ENCODE measurements around the gene PFDN2. TPM values are rescaled to one million over a fixed set of nuclear protein-coding genes. Genes with fewer than 3 reads are reported as not detected.
A peak's percentile ranks its signal among the peaks of the same experiment; 100 is the strongest.

PFDN2 gene
- total RNA-seq, 4 donors from 2014 or later = 26.2 to 40.8 (median 31.4) TPM

DNA sequence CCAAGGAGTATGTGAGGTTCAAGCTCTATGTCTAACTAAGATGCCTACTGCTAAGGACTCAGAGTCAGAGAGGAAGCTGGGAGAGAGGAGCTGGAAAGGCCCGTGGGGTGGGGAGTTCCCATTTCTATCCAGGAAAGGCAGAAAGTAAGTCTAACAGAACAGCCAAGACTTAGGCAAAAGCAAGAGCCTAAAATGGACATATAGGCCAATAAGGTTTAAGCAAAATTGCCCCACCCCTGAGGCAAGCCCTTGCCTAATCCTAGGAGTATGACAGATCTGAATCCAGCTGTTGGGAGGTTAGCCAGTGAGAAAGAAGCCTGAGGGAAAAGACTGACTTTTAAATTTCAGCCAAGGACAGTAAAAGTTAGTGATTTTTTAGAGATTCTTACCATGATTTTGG is 21.3 kb downstream of the PFDN2 start:
- 30 to 40% methylated on average over 1 of the region's 1 CpG for WGBS, 2 donors (ENCODE audit: low coverage in 1 of 2)
- TF ChIP-seq EP300 (IDR thresholded peaks at IDR 0.05) = no peak
- TF ChIP-seq, protein P1, sequence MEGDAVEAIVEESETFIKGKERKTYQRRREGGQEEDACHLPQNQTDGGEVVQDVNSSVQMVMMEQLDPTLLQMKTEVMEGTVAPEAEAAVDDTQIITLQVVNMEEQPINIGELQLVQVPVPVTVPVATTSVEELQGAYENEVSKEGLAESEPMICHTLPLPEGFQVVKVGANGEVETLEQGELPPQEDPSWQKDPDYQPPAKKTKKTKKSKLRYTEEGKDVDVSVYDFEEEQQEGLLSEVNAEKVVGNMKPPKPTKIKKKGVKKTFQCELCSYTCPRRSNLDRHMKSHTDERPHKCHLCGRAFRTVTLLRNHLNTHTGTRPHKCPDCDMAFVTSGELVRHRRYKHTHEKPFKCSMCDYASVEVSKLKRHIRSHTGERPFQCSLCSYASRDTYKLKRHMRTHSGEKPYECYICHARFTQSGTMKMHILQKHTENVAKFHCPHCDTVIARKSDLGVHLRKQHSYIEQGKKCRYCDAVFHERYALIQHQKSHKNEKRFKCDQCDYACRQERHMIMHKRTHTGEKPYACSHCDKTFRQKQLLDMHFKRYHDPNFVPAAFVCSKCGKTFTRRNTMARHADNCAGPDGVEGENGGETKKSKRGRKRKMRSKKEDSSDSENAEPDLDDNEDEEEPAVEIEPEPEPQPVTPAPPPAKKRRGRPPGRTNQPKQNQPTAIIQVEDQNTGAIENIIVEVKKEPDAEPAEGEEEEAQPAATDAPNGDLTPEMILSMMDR (IDR thresholded peaks at IDR 0.05) = no peak
- TF ChIP-seq POLR2AphosphoS5 (IDR thresholded peaks at IDR 0.05) = no peak
- H3K36me3 ChIP-seq = peaks cover 0 to 23% of the 10 kb centered on the region in 2 donors
- H3K4me1 ChIP-seq = peaks cover 0 to 27% (median 14%) of the 10 kb centered on the region in 3 donors
- no peaks in the 10 kb centered on the region for H3K27me3 ChIP-seq
- peak; percentile 82 for ATAC-seq
- no peak overlapping the region for H3K4me3 ChIP-seq
- peak overlapping the region in 3 of 4 donors; percentile 59 to 83 (median 73) for H3K27ac ChIP-seq
- no peaks in the 10 kb centered on the region for H3K9me3 ChIP-seq

DNA sequence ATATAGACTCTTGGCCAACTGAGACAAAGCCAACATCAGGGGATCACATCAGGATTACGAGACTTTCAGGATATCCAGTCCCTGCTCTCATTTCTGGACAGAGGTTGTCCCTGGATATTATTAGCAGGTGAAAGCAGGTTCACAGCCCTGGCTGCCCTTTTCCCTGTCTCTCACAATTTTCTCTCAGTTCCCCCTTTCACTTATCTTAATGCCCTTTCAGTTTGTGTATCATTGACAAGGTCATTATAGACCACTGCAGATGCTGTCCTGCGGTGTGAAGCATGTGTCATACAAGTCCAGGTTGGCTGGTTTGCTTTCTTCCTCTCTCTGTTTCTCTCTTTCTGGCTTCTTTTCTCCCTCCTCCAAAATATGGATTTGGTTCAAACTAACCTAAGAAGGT is 21.8 kb downstream of the PFDN2 start:
- ATAC-seq = no peak
- Histone ChIP-seq H3K4me1 (peaks cover 0 to 27% (median 14%) of the 10 kb centered on the region in 3 donors), H3K27ac (peak overlapping the region in 3 of 4 donors; percentile 7 to 9 (median 9)), H3K9me3 (no peaks in the 10 kb centered on the region), H3K36me3 (peaks cover 0 to 18% of the 10 kb centered on the region in 2 donors), H3K4me3 (no peak overlapping the region), H3K27me3 (no peaks in the 10 kb centered on the region)
- 82 to 90% methylated on average over 1 to 2 of the region's 2 CpGs for WGBS, 2 donors (ENCODE audit: low coverage in 1 of 2)
- TF ChIP-seq POLR2AphosphoS5 (IDR thresholded peaks at IDR 0.05) = no peak
- TF ChIP-seq EP300 (IDR thresholded peaks at IDR 0.05) = no peak
- TF ChIP-seq, protein P1 (IDR thresholded peaks at IDR 0.05) = no peak
- no peak for TF ChIP-seq POLR2A (IDR thresholded peaks at IDR 0.05)

DNA sequence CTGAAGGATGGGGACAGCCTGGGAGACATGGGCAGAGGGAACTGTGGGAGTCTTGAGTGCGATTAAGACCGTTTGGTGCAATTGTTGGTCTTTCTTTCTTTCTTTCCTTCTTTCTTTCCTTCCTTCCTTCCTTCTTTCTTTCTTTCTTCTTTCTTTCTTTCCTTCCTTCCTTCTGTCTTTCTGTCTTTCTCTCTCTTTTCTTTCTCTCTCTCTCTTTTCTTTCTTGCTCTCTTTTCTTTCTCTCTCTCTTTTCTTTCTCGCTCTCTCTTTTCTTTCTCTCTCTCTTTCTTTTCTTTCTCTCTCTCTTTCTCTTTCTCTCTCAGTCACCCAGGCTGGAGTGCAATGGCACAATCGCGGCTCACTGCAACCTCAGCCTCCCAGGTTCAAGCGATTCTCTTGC is 22.6 kb downstream of the PFDN2 start:
- H3K4me3 ChIP-seq = no peak overlapping the region
- TF ChIP-seq, protein P1 (IDR thresholded peaks at IDR 0.05) = no peak
- H3K36me3 ChIP-seq = peaks cover 0 to 10% of the 10 kb centered on the region in 2 donors
- no peaks in the 10 kb centered on the region for H3K9me3 ChIP-seq
- ATAC-seq = no peak
- H3K27me3 ChIP-seq = no peaks in the 10 kb centered on the region
- no peak overlapping the region for H3K27ac ChIP-seq
- peaks cover 0 to 27% (median 14%) of the 10 kb centered on the region in 3 donors for H3K4me1 ChIP-seq
- WGBS, 2 donors (ENCODE audit: low coverage in 1 of 2) = 86 to 89% methylated on average over 5 of the region's 6 CpGs

DNA sequence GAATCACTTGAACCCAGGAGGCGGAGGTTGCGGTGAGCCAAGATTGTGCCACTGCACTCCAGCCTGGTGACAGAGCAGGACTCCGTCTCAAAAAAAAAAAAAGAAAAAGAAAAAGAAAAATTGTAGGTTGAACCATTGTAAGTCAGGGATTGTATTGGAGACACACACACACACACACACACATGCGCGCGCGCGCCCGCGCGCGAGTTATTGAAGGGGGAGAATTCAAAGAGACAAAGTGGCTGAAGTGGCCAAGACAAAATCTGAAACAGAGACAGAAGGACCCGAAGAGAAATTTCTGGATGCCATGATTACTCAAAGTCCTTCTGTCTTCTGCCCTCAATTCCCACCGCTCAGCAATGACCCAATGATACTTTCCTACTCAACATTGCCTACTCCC is 23.4 kb downstream of the PFDN2 start:
- no peak overlapping the region for H3K4me3 ChIP-seq
- no peaks in the 10 kb centered on the region for H3K9me3 ChIP-seq
- H3K36me3 ChIP-seq = peaks cover 0 to 2% of the 10 kb centered on the region in 2 donors
- WGBS, 2 donors (ENCODE audit: low coverage in 1 of 2) = 94 to 99% methylated on average over 11 of the region's 14 CpGs
- H3K27ac ChIP-seq = no peak overlapping the region
- TF ChIP-seq POLR2AphosphoS5 (IDR thresholded peaks at IDR 0.05) (no peak), EP300 (IDR thresholded peaks at IDR 0.05) (no peak), POLR2A (IDR thresholded peaks at IDR 0.05) (no peak)
- TF ChIP-seq, protein P1 (IDR thresholded peaks at IDR 0.05) = no peak
- H3K4me1 ChIP-seq = peaks cover 0 to 24% (median 14%) of the 10 kb centered on the region in 3 donors
- H3K27me3 ChIP-seq = peaks cover 3% of the 10 kb centered on the region
- no peak for ATAC-seq

DNA sequence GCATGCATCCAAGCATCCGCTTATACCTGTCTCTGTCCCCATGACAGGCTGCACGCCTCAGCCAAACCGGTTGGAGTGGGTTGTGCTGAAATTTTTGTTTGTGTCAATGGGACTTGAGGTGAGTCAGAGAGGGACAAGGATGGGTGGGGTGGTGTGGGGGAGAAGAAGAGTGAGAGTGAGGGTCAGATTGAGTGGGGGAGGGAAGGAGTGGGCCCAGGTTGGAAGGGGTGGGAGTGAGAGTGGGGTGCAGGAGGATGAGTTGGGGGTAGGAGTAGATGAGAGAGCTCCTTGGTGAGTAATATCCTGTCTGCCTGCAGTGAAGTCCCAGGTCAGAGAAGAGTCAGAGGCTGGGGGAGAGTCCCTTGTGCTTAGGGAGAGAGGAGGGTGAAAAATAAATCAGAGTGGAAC is 25.2 kb downstream of the PFDN2 start:
- TF ChIP-seq EP300 (IDR thresholded peaks at IDR 0.05) (no peak), POLR2A (IDR thresholded peaks at IDR 0.05) (no peak), POLR2AphosphoS5 (IDR thresholded peaks at IDR 0.05) (no peak)
- TF ChIP-seq, protein P1 (IDR thresholded peaks at IDR 0.05) = no peak
- peaks cover 6% of the 10 kb centered on the region for H3K27me3 ChIP-seq
- H3K4me1 ChIP-seq = peaks cover 0 to 8% (median 8%) of the 10 kb centered on the region in 3 donors
- H3K4me3 ChIP-seq = no peak overlapping the region
- ATAC-seq = no peak
- no peaks in the 10 kb centered on the region for H3K36me3 ChIP-seq
- no peak overlapping the region for H3K27ac ChIP-seq
- 86 to 90% methylated on average over 3 of the region's 3 CpGs for WGBS, 2 donors (ENCODE audit: low coverage in 1 of 2)
- no peaks in the 10 kb centered on the region for H3K9me3 ChIP-seq
